HK-2 (cell line): ENCODE measurements around the gene DISC1.

ENCODE experiments used
- DNase-seq: peaks from one replicate; pipeline ENCODE4 v3.0.0-alpha.2; 2018; ENCODE audit not compliant: unreplicated experiment

Gene DISC1

DNA sequence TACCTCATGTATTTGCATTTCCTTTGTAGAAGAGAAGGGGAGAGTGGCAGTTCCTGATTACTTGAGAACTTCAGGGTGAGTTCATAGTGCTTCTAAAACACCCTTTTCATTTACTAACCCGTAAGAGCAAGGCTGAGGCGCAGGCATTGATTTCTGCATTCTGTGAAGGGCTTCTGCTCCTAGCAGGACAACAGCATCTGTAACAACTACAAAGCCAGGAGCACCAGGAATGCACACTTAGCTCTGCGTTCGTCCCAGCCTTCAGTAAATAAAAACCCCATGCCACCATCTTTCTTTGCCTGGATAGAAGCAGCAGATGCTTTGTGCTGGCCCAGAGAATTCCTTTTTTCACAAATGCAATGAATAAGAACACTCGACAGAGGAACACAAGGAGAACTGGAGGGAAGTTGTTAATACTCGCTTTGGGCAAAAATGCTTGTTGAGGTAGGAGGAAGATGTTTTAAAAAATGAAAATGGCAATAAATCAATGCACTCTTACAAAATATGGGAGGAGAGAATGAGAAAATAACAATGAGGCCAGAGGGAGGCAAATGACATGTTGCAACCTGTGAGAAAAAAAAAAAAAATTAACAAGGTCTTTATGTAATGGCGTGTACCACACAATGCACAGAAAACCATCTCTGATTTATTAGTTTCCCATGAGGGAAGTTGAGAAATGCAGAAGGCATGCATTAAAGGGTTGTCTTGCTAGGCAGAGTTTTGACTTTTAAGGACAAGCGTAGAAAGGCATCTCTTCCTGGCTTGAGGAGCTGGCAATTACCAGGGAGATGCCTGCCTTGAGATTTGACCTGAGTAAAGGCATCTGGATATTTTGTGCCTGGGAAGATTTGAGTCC, 418.8 kb downstream of the DISC1 start:
- DNase-seq, result no peak

DNA sequence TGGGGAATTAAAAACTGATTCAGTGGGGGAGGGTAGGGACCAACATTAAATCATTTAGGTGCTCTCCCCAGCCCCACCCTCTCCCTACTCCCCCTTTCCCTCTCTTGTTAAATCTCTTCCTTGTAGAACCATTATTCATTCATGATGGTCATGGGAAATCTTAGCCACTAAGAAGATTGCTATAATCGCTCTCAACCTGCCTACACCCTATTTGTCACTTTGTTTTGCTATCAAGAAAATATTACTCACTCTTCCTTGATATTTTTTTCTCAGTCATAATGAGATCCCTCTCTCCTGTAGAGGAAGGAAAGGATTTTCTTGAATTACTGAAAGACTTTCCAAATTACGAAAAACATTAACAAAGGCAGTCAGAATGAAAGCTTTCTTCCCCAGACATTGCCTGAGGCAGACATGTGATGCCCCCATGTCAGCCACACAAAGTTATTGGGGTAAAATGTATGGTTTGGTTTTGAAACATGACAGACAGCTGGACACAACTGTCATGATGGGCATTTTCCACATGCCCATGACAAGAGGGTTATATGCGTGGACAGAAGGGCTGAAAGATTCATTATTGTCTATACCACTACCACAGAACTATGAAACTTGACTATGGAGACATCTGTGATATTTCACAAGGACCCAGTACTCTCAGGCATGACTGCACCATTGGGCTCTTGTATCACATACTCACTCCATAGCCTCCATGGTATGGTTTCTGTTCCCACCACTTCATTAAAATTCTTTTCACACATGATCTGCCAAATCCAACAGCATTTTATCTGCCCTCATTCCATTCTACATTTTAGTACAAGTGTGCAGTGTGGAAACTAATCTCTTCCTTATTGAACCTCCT, 420.1 kb downstream of the DISC1 start:
- DNase-seq, result no peak

DNA sequence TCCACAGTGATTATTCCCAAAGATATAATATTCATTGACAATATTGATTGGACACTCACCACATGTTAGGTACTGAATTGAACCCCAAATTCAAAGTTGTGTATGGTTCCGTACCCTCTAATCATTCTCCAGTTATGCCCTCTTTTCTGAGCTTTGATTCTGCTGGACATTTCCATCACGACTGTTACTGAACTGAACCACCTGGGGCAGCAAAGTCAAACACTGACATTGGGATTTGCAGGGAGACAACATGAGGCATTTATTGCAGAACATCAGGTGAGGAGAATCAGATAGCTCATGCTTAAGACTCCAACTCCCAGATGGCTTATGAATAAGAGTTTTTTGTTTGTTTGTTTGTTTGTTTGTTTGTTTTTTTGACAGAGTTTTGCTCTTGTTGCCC, 420.9 kb downstream of the DISC1 start:
- DNase-seq, result no peak

DNA sequence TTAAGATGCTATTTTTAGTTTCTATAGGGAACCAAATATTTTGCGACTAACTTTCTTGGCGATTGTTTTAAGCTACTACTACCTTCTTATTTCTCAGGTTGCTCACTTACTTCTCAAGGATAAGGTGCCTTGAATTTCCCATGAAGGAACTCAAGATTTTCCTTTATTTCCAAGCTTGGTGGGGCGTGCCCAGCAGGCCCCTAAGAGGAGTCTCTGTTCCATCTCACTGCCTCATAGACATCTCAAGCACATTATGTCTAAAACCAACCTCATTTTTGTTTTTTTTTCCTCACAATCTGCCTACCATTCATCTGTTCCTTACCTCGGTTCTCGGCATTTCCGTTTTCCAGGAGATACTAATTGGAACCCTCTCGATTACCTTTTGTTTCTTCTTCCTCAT, 421.9 kb downstream of the DISC1 start:
- no peak for DNase-seq

DNA sequence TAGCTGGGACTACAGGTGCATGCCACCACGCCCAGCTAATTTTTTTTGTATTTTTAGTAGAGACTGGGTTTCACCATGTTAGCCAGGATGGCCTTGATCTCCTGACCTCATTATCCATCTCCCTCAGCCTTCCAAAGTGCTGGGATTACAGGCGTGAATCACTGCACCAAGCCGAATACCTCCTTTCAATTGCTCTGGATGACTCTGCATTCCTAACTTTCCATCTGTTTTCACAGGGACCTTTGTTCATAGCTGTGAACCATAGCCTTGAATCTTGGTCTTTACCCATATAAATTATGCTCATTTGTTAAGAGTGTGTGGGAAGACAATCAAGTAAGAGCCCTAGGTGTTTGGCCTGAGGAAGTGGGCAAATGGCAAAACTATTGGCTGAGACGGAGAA, 422.7 kb downstream of the DISC1 start:
- no peak for DNase-seq

DNA sequence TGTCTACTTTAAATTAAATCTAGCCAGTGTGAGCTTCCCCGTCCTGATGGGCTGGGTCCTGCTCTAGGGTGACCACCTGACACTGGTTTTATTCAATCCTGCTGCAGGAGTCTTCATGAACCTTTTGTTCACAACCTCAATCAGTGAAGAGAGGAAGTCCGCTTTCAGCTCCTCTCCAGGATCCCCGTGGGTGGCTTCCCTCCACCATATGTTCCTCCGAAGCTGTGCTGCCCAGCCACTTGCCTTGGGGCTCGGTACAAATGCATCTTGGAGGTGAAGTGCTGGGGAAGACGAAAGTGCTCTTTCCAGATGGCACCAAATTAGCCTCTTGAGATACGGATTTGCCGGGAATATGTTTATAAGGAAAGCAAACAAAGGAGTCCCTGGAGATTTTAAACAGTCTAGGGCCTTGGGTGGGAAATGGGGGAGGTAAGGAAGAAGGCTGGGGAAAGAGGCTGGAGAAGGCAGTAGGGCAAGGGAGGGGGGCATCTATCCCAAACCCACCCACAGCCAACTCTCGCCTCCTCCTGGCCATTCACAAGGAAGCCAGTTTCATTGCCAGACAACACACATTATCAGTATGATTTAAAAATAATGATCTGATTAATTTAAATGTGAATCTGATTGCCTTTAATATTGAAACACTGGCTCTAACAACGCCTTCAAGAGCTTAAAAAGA, 430.8 kb downstream of the DISC1 start:
- no peak for DNase-seq

DNA sequence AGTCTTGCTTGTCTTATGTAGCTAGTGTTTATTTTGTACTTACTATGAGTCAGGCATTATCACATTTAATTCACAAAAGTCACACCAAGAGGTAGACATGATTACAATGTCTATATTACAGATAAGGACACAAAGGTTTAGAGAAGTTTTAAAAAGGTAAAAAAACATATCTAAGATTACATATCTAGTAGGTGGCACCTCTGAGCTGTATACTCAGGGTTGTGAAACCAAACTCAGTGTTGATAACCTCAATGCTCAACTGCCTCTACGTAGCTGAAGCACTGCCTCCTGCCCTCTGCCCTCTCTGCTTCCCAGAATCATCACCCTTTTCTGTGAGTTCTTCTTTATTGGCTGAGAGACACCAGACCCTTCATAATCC, 431.3 kb downstream of the DISC1 start:
- no peak for DNase-seq

DNA sequence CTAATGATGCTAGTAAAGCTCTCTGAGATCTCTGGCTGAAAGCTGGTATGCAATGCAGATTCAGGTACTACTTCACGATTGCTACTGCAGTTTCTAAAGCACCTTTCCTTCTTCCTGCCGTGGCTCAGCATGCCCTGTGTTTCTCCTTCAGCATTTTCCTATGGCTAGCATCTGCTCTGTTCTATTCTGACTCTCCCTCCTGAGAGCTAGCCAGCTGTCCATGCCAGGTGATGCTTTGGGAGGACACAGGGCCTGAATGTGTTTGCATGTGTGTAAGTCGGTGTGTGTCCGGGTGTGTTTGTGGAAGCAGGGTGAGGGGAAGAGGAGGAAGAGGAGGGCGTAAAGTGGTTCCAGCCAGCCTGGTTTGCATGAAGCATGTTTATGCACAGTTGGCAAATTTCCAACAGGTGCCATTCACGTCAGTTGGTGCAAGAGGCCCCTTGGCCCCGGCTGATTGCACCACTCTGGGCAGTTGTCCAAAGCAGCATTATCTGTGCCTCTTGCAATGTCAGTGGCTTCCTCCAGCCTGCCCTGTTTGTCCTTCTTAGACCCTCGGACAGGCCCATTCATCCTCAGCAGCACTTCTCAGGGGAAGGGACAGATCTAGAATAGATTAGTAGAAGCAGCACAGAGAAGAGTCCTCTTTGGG, 433.3 kb downstream of the DISC1 start:
- no peak for DNase-seq

DNA sequence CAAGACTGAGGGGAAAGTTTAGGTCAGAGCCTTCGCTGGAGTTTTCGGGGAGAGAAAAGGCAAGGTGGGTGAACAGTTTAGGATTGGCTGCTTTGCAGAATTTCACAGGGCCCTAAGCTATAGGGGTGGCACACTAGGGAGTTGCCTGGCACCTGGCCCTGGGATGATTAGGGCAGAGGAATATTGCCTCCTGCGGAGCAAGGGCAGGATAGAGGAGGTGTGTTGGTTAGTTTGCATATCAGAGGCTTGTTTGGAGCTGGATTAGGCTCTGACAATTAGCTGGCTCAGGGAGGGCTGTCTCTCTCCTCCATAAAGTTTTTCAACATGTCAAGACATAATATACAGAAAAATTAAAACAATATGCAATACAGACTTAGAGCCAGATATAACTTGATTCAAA, 436.4 kb downstream of the DISC1 start:
- no peak for DNase-seq

DNA sequence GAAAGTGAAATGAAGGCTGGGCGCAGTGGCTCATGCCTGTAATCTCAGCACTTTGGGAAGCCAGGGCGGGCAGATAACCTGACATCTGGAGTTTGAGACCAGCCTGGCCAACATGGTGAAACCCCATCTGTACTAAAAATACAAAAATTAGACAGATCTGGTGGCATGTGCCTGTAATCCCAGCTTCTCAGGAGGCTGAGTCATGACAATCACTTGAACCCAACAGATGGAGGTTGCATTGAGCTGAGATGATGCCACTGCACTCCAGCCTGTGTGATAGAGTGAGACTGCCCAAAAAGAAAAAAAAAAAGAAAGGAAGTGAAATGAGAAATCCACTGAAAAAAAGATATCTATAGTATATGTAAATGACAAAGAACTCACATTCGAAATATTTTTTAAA, 439.9 kb downstream of the DISC1 start:
- no peak for DNase-seq

DNA sequence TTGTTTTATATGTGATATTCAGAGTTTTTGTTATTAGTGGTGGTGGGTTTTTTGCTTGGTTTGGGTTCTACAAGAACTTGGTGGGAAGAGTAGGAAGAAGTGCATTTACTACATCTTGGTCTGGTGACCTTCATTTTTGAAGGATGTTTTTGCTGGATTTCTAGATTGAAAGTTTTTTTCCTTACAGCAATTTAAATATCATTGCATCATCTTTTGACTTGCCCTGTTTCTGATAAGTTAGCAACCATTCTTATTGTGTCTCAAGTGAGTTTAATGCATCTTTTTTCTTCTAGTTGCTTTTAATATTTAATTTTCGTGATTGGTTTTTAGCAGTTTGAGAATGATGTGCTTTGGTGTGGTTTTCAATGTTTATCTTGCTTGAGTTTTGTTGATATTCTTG, 447.7 kb downstream of the DISC1 start:
- no peak for DNase-seq

DNA sequence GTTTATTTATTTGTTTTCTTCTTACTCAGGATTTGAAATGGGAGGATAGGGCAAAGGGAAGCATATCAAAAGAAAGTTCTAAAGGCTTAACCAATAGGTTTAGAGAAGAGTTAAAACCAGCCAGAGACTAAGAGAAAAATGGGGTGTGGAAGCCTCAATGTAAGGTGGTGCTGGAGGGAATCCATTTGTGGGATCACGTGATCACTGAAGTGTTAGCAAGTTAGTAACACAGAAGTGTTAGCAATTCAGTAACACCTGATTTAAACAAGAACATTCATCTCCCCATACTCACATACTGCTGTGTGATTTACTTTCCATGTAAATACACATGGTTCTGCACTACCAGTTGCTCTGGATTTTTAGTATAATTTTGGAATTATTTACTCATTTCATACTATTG, 451.2 kb downstream of the DISC1 start:
- no peak for DNase-seq

DNA sequence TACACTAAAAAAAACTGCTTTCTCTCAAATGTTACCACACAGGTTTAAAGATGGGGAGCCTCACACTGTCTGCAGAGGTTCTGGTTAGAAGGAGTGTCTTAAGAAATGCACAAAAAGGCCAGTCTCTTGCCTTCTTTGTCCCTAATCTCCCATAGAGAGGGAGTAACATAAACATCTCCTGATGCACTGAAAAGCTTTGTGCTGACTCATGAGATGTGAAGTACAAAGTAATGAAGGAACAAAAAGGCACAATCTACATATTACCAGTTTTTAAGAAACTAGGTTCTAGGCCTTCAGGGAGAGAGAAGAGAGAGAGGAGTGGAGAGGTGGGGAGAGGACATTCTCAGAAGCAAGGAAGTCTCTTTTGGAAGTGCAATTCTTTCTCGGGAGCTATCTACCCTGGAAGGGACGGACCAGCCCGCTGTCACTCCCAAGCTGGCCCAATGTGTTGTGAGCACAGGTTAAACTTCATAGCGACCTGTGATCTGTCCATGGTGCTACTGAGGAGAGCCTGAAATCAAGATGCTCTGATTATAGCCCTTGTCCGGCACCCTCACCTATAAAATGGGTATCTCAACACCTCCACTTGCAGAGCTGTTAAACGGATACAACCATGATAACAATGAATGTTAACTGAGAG, 458.1 kb downstream of the DISC1 start:
- no peak for DNase-seq

DNA sequence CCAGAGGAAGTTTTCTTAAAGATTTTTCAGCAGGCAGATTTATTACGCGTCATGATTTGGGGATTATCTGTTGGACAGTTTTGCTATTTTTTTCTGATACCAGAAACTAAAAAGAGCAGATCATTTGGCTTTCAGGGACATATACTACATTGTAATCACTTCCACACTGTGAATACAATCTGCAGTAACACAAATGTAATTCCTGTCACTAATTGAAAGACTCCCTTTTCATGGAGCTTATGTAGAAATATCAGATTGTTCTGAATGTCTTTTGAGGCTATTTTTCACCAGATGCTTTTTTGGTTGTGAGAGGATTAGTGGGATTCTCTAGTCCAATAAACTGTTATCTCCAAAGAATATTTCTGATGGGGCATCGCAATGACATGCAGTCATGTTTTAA, 464.2 kb downstream of the DISC1 start:
- DNase-seq, result no peak
